Measurements from ENCODE around the gene SLC25A39. TPM values are rescaled to one million over a fixed set of nuclear protein-coding genes. Genes with fewer than 3 reads are reported as not detected.

Gene SLC25A39
- total and polyA plus RNA-seq, 4 donors = 50.2 to 107 (median 58.1) TPM

GRCh38 chr17:44321246-44322120 is 3.1 kb downstream of the SLC25A39 start:
- WGBS, 2 donors = 86 to 91% methylated on average over 21 of the region's 21 CpGs
- H3K27me3 ChIP-seq (ENCODE audit: control insufficient read depth in 1 of 2, insufficient read depth in 2 of 2, low read length in 1 of 2) = no peaks in the 10 kb centered on the region
- no peak overlapping the region for H3K27ac ChIP-seq (ENCODE audit: low read depth in 1 of 2, low read length in 2 of 2)
- DNase-seq (peak in 1 of 2 donors; percentile 42), ATAC-seq (ENCODE audit: low FRiP score) (no peak)
- H3K9me3 ChIP-seq (ENCODE audit: control insufficient read depth, low read length) = no peaks in the 10 kb centered on the region
- peaks cover 0 to 8% of the 10 kb centered on the region in 2 donors for H3K36me3 ChIP-seq (ENCODE audit: control insufficient read depth in 1 of 2, insufficient read depth in 2 of 2, low read length in 1 of 2)
- H3K4me3 ChIP-seq (ENCODE audit: low read length in 2 of 2) = no peak overlapping the region
- intact Hi-C loops (cut with DNase I) = no loop called here
- H3K4me1 ChIP-seq (ENCODE audit: control insufficient read depth in 1 of 2, insufficient read depth in 2 of 2, low read length in 2 of 2) = no peaks in the 10 kb centered on the region

GRCh38 chr17:44320066-44320465 is 4.6 kb downstream of the SLC25A39 start:
- no peaks in the 10 kb centered on the region for H3K4me1 ChIP-seq (ENCODE audit: control insufficient read depth in 1 of 2, insufficient read depth in 2 of 2, low read length in 2 of 2)
- H3K4me3 ChIP-seq (ENCODE audit: low read length in 2 of 2) = no peak overlapping the region
- H3K36me3 ChIP-seq (ENCODE audit: control insufficient read depth in 1 of 2, insufficient read depth in 2 of 2, low read length in 1 of 2) = peaks cover 0 to 8% of the 10 kb centered on the region in 2 donors
- no peak overlapping the region for H3K27ac ChIP-seq (ENCODE audit: low read depth in 1 of 2, low read length in 2 of 2)
- intact Hi-C loops (cut with DNase I) = no loop called here
- H3K9me3 ChIP-seq (ENCODE audit: control insufficient read depth, low read length) = no peaks in the 10 kb centered on the region
- peaks cover 0 to 1% of the 10 kb centered on the region in 2 donors for H3K27me3 ChIP-seq (ENCODE audit: control insufficient read depth in 1 of 2, insufficient read depth in 2 of 2, low read length in 1 of 2)
- ATAC-seq (ENCODE audit: low FRiP score) (no peak), DNase-seq (peak in 1 of 2 donors; percentile 42)
- WGBS, 2 donors = 86 to 91% methylated on average over 18 of the region's 18 CpGs

GRCh38 chr17:44318077-44318892 is 6.3 kb downstream of the SLC25A39 start:
- WGBS, 2 donors = 74 to 75% methylated on average over 15 of the region's 15 CpGs
- peaks cover 0 to 8% of the 10 kb centered on the region in 2 donors for H3K36me3 ChIP-seq (ENCODE audit: control insufficient read depth in 1 of 2, insufficient read depth in 2 of 2, low read length in 1 of 2)
- DNase-seq = peak in 1 of 2 donors; percentile 17
- H3K27ac ChIP-seq (ENCODE audit: low read depth in 1 of 2, low read length in 2 of 2) = no peak overlapping the region
- H3K4me3 ChIP-seq (ENCODE audit: low read length in 2 of 2) = no peak overlapping the region
- H3K27me3 ChIP-seq (ENCODE audit: control insufficient read depth in 1 of 2, insufficient read depth in 2 of 2, low read length in 1 of 2) = peaks cover 0 to 1% of the 10 kb centered on the region in 2 donors
- intact Hi-C loops (cut with DNase I) = no loop called here
- no peak for ATAC-seq (ENCODE audit: low FRiP score)
- no peaks in the 10 kb centered on the region for H3K4me1 ChIP-seq (ENCODE audit: control insufficient read depth in 1 of 2, insufficient read depth in 2 of 2, low read length in 2 of 2)
- no peaks in the 10 kb centered on the region for H3K9me3 ChIP-seq (ENCODE audit: control insufficient read depth, low read length)

- Histone ChIP-seq H3K4me3 (ENCODE audit: low read length in 2 of 2) (no peak overlapping the region), H3K9me3 (ENCODE audit: control insufficient read depth, low read length) (no peaks in the 10 kb centered on the region), H3K36me3 (ENCODE audit: control insufficient read depth in 1 of 2, insufficient read depth in 2 of 2, low read length in 1 of 2) (peaks cover 0 to 8% of the 10 kb centered on the region in 2 donors), H3K27ac (ENCODE audit: low read depth in 1 of 2, low read length in 2 of 2) (no peak overlapping the region), H3K27me3 (ENCODE audit: control insufficient read depth in 1 of 2, insufficient read depth in 2 of 2, low read length in 1 of 2) (peaks cover 0 to 1% of the 10 kb centered on the region in 2 donors), H3K4me1 (ENCODE audit: control insufficient read depth in 1 of 2, insufficient read depth in 2 of 2, low read length in 2 of 2) (no peaks in the 10 kb centered on the region)
- intact Hi-C loops (cut with DNase I) = no loop called here
- 89 to 92% methylated on average over 6 of the region's 6 CpGs for WGBS, 2 donors
- ATAC-seq (ENCODE audit: low FRiP score) (no peak), DNase-seq (no peak)
Observed at GRCh38 chr17:44317545-44317944, 7.1 kb downstream of the SLC25A39 start.

- Histone ChIP-seq H3K27ac (ENCODE audit: low read depth in 1 of 2, low read length in 2 of 2) (no peak overlapping the region), H3K4me3 (ENCODE audit: low read length in 2 of 2) (no peak overlapping the region), H3K4me1 (ENCODE audit: control insufficient read depth in 1 of 2, insufficient read depth in 2 of 2, low read length in 2 of 2) (no peaks in the 10 kb centered on the region), H3K9me3 (ENCODE audit: control insufficient read depth, low read length) (no peaks in the 10 kb centered on the region), H3K36me3 (ENCODE audit: control insufficient read depth in 1 of 2, insufficient read depth in 2 of 2, low read length in 1 of 2) (peaks cover 0 to under 1% of the 10 kb centered on the region in 2 donors), H3K27me3 (ENCODE audit: control insufficient read depth in 1 of 2, insufficient read depth in 2 of 2, low read length in 1 of 2) (peaks cover 0 to 1% of the 10 kb centered on the region in 2 donors)
- ATAC-seq (ENCODE audit: low FRiP score) (no peak), DNase-seq (peak in 1 of 2 donors; percentile 12)
- intact Hi-C loops (cut with DNase I) = no loop called here
- WGBS, 2 donors = 5% methylated on average over 38 of the region's 38 CpGs
Observed at GRCh38 chr17:44315760-44316731, 8.6 kb downstream of the SLC25A39 start.

- DNase-seq (no peak), ATAC-seq (ENCODE audit: low FRiP score) (no peak)
- Histone ChIP-seq H3K9me3 (ENCODE audit: control insufficient read depth, low read length) (no peaks in the 10 kb centered on the region), H3K27me3 (ENCODE audit: control insufficient read depth in 1 of 2, insufficient read depth in 2 of 2, low read length in 1 of 2) (peaks cover 0 to 1% of the 10 kb centered on the region in 2 donors), H3K27ac (ENCODE audit: low read depth in 1 of 2, low read length in 2 of 2) (no peak overlapping the region), H3K36me3 (ENCODE audit: control insufficient read depth in 1 of 2, insufficient read depth in 2 of 2, low read length in 1 of 2) (no peaks in the 10 kb centered on the region), H3K4me3 (ENCODE audit: low read length in 2 of 2) (peak overlapping the region; percentile 1 to 12), H3K4me1 (ENCODE audit: control insufficient read depth in 1 of 2, insufficient read depth in 2 of 2, low read length in 2 of 2) (no peaks in the 10 kb centered on the region)
- intact Hi-C loops (cut with DNase I) = no loop called here
- 1% methylated on average over 62 to 81 of the region's 81 CpGs for WGBS, 2 donors
Observed at GRCh38 chr17:44314869-44315661, 9.6 kb downstream of the SLC25A39 start.

GRCh38 chr17:44314524-44314868 is 10.1 kb downstream of the SLC25A39 start:
- H3K36me3 ChIP-seq (ENCODE audit: control insufficient read depth in 1 of 2, insufficient read depth in 2 of 2, low read length in 1 of 2) = no peaks in the 10 kb centered on the region
- H3K9me3 ChIP-seq (ENCODE audit: control insufficient read depth, low read length) = no peaks in the 10 kb centered on the region
- ATAC-seq (ENCODE audit: low FRiP score) (no peak), DNase-seq (no peak)
- H3K4me1 ChIP-seq (ENCODE audit: control insufficient read depth in 1 of 2, insufficient read depth in 2 of 2, low read length in 2 of 2) = no peaks in the 10 kb centered on the region
- H3K27ac ChIP-seq (ENCODE audit: low read depth in 1 of 2, low read length in 2 of 2) = no peak overlapping the region
- 17 to 25% methylated on average over 10 to 11 of the region's 11 CpGs for WGBS, 2 donors
- peaks cover 0 to 1% of the 10 kb centered on the region in 2 donors for H3K27me3 ChIP-seq (ENCODE audit: control insufficient read depth in 1 of 2, insufficient read depth in 2 of 2, low read length in 1 of 2)
- no peak overlapping the region for H3K4me3 ChIP-seq (ENCODE audit: low read length in 2 of 2)
- intact Hi-C loops (cut with DNase I) = no loop called here

Measured in aorta (tissue), 5 donors.